Central memory CD4-positive, alpha-beta T cell (primary cell): ENCODE data around the gene SYNDIG1L.

Experiments
- DNase-seq: peaks from one replicate; pipeline ENCODE4 v3.0.0; 2022

Gene SYNDIG1L

DNA sequence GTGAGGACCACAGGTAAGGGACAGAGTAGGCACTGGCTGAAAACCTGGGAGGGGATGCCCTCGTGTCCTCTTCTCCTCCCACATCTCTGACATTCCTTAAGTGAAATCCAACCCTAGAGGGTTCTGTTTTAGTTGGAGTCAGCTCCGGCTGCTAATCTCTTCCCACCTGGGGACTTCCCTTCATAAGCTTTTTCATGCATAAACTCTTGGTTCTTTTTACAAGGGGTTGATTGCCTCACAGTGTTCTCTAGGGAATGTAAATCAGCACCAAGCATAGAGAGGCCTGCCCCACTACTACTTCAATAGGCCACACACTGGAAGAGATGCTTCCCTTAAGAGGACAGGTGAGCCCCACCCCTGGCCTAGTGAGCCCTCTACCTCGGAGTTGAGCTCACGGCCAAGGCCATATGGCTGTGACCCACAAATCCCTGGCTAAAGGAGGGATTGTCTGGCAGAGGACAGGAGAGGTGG, 3.2 kb upstream of the SYNDIG1L start:
- no peak for DNase-seq

- DNase-seq, result no peak
These were observed 1.6 kb upstream of the SYNDIG1L start for GRCh38 chr14:74427651-74428050.

DNA sequence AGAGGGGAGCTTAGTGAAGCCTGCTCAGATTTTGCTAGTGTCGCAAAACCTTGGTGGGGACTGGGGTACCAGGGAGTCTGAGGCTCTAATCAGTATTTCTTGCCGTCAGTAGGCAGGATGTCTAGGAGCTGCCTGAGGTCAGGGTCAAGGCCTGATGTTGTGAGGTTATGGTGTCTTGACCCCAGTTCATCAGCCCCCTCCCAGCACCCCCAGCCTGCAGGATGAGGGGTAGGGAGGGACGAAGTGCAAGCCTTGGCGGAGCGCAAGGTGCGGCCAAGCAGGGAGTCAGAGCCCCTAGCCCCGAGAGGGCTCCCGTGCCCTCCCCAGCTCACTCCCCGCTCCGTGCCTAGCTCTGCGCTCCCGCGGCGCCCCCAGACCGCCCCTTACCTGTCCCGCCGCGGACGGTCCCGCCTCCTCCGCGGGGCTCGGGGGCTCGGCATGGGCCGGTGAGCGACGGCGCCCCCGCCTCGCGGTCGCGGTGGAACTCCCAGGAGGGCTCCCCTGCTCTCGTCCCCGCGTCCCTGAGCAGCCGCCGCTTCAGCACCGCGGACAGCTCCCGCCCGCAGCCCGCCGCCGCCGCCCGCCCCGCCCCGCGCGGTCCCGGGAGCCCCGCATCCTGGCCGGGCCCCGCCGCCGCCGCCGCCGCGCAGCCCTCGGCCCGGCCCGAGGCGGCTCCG, 347 bp downstream of the SYNDIG1L start:
- DNase-seq, result peak; percentile 38

- no peak for DNase-seq
These were observed 1.4 kb downstream of the SYNDIG1L start for GRCh38 chr14:74424606-74425005.

DNA sequence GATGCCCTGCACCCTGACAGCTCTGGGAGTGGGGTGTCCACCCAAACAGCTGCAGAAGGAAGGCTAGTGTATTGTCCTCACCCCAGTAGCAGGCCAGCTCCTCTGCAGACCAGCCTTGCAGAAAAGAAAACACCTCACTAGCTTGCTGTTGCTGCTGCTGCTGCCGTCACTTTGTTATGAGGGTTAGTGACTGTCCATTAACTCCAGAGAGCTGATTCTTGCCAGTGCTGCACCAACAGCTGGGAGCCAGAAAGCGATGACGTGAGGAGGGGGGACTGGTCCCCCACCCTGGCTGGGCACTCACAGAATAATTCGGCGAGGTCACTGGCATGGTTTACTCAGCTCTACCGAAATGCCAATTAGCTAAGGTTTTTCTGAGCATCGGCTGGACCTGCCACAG, 2.8 kb downstream of the SYNDIG1L start:
- no peak for DNase-seq

DNA sequence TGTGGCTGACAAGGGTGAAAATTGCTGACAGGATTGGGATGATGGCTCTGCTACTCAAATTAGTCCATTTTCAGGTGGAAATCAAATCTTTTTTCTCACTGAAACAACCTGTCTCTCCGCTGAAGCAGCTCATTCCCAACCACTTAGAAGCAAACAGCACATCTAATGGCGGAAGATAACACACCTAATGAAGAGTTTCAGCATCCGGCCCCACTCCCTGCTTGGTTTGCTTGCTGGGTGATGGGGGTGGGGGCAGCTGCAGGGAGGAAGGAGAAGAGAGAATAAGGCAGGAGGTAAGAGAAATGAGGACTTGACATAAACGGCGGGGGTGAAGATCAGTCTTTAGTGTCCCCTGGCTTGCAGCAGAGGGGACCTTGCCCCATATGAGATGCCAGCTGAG, 4.0 kb downstream of the SYNDIG1L start:
- DNase-seq, result no peak

- DNase-seq, result no peak
These were observed 6.9 kb downstream of the SYNDIG1L start for GRCh38 chr14:74419086-74419485.

DNA sequence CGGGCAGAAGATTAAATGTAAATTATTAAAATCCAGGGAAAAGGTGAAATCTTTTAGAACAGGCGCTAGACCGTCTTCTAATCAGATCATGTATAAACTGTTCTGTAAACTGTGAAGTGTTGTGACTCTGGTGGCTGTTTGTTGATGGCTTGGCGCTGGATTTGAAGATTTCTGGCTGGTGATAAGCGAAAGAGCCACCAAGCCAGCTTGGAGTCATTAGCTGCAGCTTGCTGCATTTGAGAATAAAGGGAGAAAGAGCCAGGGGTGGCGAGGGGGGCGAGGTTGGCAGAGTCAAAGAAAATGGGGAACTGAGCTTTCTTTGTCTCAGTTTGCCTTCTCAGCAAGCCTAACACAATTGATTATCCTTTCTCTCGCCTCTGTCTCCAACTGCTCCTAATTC, 8.0 kb downstream of the SYNDIG1L start:
- DNase-seq, result no peak

GRCh38 chr14:74417611-74418010, 8.4 kb downstream of the SYNDIG1L start:
- no peak for DNase-seq

DNA sequence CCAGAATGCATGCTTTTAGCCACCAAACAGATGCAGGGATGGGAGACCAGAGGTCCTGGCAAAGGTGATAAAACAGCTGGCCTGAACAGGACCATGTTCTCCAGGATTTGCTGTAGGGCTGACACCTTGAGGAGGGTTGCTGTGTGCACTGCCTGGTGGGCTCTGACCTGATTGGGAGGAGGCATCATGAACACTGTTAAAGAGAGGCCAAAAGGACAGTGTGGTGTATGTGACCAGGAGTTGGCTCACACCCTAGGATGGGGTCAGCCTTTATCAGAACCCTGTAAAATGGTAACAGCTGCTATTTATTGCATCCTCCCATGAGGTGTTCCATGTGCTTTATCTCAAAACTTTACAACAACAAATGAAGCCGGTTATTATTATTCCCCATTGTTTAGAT, 8.8 kb downstream of the SYNDIG1L start:
- no peak for DNase-seq

DNA sequence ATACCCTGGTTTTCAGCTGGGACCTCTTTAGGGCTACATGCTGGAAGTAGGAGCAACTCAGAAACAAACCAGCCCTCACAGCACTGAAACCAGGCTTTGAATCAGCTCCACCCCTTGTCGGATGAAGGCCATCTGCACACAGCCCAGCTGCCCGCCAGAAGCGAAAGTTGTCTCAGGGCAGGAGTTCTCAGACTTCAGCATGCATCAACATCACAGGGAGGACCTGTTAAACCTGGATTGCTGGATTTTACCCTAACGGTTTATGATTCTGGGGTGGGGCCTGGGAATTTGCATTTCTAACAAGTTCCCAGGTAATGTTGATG, 10.9 kb downstream of the SYNDIG1L start:
- no peak for DNase-seq

- DNase-seq, result no peak
These were observed 11.5 kb downstream of the SYNDIG1L start for GRCh38 chr14:74414403-74415114.

DNA sequence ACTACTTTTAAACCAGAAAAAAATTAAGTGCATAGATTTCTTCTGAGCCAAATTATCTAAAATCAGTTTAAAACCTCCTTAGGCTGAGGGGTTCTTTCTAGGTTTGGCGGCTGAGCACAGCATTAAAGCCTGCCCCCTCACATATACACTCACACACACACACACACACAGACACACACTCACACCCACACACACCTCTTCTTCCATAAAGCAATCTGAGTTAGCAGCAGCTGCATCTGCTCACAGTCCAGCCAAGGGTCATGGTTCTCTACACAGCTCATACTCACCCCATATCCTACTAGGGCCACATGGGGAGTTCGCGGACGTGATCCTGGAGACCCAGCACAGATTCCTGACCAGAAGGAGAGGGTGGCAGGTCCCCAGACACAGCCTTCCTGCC, 12.4 kb downstream of the SYNDIG1L start:
- DNase-seq, result no peak

GRCh38 chr14:74412753-74413152, 13.3 kb downstream of the SYNDIG1L start:
- no peak for DNase-seq

DNA sequence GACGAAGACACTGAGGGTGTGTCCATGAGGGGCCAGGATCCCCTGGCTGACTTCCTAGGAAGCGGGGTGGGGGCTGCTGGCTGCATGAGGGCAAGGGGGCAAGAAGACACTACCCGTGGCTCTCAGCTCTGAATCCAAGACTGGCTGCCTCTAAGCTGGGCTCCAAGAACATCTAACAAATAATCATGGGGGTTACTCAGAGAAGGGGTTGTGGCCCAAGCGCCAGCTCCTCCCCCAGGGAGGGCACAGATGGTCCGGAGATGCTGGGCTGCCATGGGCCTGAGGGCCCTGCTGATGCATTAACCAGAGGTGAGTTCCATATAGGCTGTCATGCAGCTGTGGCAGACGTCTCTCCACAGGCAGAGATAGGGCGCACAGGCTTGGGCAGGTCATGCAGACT, 14.3 kb downstream of the SYNDIG1L start:
- no peak for DNase-seq

- no peak for DNase-seq
These were observed 16.6 kb downstream of the SYNDIG1L start for GRCh38 chr14:74409441-74409840.

DNA sequence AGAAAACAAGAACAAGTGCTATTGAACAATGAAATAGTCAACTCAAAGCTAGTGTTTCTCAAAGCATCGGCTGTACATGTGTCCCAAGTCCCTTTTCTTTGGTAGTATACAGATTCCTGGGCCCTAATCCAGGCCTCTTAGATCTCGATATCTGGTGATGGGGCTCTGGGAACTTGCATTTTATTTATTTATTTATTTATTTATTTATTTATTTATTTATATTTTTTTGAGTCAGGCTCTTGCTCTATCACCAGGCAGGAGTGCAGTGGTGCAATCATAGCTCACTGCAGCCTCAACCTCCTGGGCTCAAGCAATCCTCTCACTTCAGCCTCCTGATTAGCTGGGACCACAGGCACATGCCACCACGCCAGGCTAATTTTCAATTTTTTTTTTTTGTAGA, 17.1 kb downstream of the SYNDIG1L start:
- DNase-seq, result no peak

DNA sequence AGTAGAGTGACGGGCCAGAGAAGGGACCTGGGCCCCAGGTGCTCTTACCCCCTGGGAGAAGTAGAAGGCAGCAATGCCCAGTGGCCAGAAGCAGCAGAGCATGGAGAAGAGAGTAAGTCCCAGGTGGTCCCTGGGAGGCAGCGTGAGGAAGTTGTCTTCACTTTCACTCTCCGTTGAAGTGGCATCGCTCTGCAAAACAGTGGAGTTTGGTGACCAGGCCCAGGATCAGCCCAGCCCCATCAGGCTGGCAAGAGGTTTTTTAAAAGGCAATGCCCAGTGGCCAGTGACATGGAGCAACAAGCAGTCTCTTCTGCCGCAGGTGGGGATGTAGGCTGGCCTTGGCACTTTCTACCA, 18.2 kb downstream of the SYNDIG1L start:
- DNase-seq, result no peak

GRCh38 chr14:74407021-74407800, 18.8 kb downstream of the SYNDIG1L start:
- no peak for DNase-seq

DNA sequence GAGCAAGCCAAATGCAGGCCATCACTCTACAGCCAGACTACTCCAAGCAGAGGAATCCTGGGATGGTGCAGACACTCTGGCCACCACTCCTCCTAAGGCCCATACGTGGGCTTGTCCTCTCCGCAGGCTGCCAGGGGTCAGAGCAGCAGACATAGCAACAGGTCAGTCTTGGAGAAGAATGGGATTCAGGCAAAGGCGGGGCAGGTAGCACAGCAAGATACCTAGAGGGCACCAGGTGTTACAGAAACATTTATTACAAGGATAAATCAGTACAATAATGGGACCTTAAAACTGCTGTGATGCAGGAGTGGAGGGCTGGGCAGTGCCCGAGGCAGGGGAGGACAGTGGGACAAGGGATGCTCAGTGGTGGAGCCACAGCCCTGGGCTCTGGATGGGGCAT, 20.3 kb downstream of the SYNDIG1L start:
- no peak for DNase-seq

GRCh38 chr14:74404435-74404834, 21.6 kb downstream of the SYNDIG1L start:
- DNase-seq, result no peak

GRCh38 chr14:74403619-74404417, 22.2 kb downstream of the SYNDIG1L start:
- DNase-seq, result no peak
